ENCODE measurements around the gene LTBP1. TPM values are rescaled to one million over a fixed set of nuclear protein-coding genes. Genes with fewer than 3 reads are reported as not detected.

LTBP1 gene
- total RNA-seq, 1 experiment from 2014 or later, result 12.5 TPM

GRCh38 chr2:33083699-33084387 is 137.1 kb downstream of the LTBP1 start:
- DNase-seq (ENCODE audit: low read depth, low spot score), result no peak

GRCh38 chr2:33084433-33084832 is 137.7 kb downstream of the LTBP1 start:
- no TSS peak for BruUV-seq (replicated peaks)
- in situ Hi-C loops (cut with HindIII; ENCODE audit: low pct_unique_long_range_greater_than_20kb, low sequenced_read_pairs) (no loop called here), intact Hi-C loops (cut with micrococcal nuclease; ENCODE audit: unreplicated experiment) (no loop called here)
- H3K4me1 ChIP-seq (ENCODE audit: control insufficient read depth, insufficient read depth, low read length), result no peaks in the 10 kb centered on the region
- DNase-seq (ENCODE audit: low read depth, low spot score), result no peak
- no peak for TF ChIP-seq REST (IDR thresholded peaks at IDR 0.05; ENCODE audit: insufficient read depth in 1 of 2, low read depth in 2 of 2, low read length in 1 of 2)
- ChIA-PET CTCF (no interaction called here), POLR2A (no interaction called here)
- H3K9me3 ChIP-seq (ENCODE audit: control insufficient read depth, insufficient read depth, low read depth, low read length), result no peaks in the 10 kb centered on the region
- H3K4me3 ChIP-seq (ENCODE audit: low read depth in 2 of 2, low read length in 2 of 2), result no peak overlapping the region
- no peaks in the 10 kb centered on the region for H3K27me3 ChIP-seq (ENCODE audit: control insufficient read depth, insufficient read depth, low read length)
- H3K27ac ChIP-seq (ENCODE audit: low read length), result no peak overlapping the region
- no peaks in the 10 kb centered on the region for H3K36me3 ChIP-seq (ENCODE audit: control insufficient read depth, insufficient read depth, low read length)
- no peak for ATAC-seq

More at GRCh38 chr2:33083699-33084387, 137.1 kb downstream of the LTBP1 start:
- Histone ChIP-seq H3K4me1 (ENCODE audit: control insufficient read depth, insufficient read depth, low read length) (no peaks in the 10 kb centered on the region), H3K36me3 (ENCODE audit: control insufficient read depth, insufficient read depth, low read length) (no peaks in the 10 kb centered on the region), H3K27me3 (ENCODE audit: control insufficient read depth, insufficient read depth, low read length) (no peaks in the 10 kb centered on the region), H3K4me3 (ENCODE audit: low read depth in 2 of 2, low read length in 2 of 2) (no peak overlapping the region), H3K9me3 (ENCODE audit: control insufficient read depth, insufficient read depth, low read depth, low read length) (no peaks in the 10 kb centered on the region), H3K27ac (ENCODE audit: low read length) (no peak overlapping the region)
- in situ Hi-C loops (cut with HindIII; ENCODE audit: low pct_unique_long_range_greater_than_20kb, low sequenced_read_pairs), result no loop called here
- ChIA-PET CTCF (no interaction called here), POLR2A (no interaction called here)
- ATAC-seq, result no peak
- no TSS peak for BruUV-seq (replicated peaks)
- TF ChIP-seq SIN3A (IDR thresholded peaks at IDR 0.05; ENCODE audit: borderline replicate concordance, insufficient read depth, low read depth, low read length), result no peak
- TF ChIP-seq REST (IDR thresholded peaks at IDR 0.05; ENCODE audit: insufficient read depth in 1 of 2, low read depth in 2 of 2, low read length in 1 of 2), result no peak
- TF ChIP-seq POLR2AphosphoS5 (IDR thresholded peaks at IDR 0.05; ENCODE audit: low read depth, low read length), result no peak
- no peak for TF ChIP-seq TCF7L2 (IDR thresholded peaks at IDR 0.05; ENCODE audit: low read depth, low read length)
- no peak for TF ChIP-seq CTCF (IDR thresholded peaks at IDR 0.05)
- intact Hi-C loops (cut with micrococcal nuclease; ENCODE audit: unreplicated experiment), result no loop called here

Data from Panc1 (cell line).